Ovary (tissue), 9 donors: ENCODE measurements around the gene MRPL55. TPM values are rescaled to one million over a fixed set of nuclear protein-coding genes. Genes with fewer than 3 reads are reported as not detected.

Experiments used
- DNase-seq, 5 donors: peaks; one replicate each; pipeline ENCODE4 v3.0.0-alpha.2; 2019 to 2020
- H3K27ac ChIP-seq, 2 donors: fragments of 200-600 bp; one replicate each; pipeline versions ENCODE4 v1.5.1 to v1.8.0; 2019 to 2022
- H3K27me3 ChIP-seq: fragments of 200-600 bp; one replicate; pipeline ENCODE4 v1.8.0; 2022
- H3K36me3 ChIP-seq: fragments of 200-600 bp; sonication (generic); one replicate; pipeline ENCODE4 v1.5.1; 2019
- H3K4me1 ChIP-seq: one replicate; pipeline ENCODE4 v1.8.1; 2013; ENCODE audit warnings: mild to moderate bottlenecking, moderate library complexity; ENCODE audit not compliant: insufficient read depth
- H3K4me3 ChIP-seq: fragments of 200-600 bp; sonication (generic); one replicate; pipeline ENCODE4 v1.5.1; 2017
- H3K9me3 ChIP-seq, 2 donors: fragments of 200-600 bp in 1 of 2; sonication (generic) in 1 of 2; one replicate each; pipeline versions ENCODE4 v1.5.1 to v1.8.1; 2013 to 2019; ENCODE audit warnings: mild to moderate bottlenecking in 1 of 2, moderate library complexity in 1 of 2
- EP300 ChIP-seq: sonication (generic); formaldehyde crosslinking; IDR thresholded peaks from one replicate; pipeline ENCODE4 v1.6.1; 2017; ENCODE audit warnings: antibody characterized with exemption
- POLR2A ChIP-seq: fragments of 450-650 bp; IDR thresholded peaks from one replicate; pipeline ENCODE4 v1.6.1; 2017; ENCODE audit warnings: antibody characterized with exemption, mild to moderate bottlenecking, moderate library complexity
- WGBS, 3 donors: extraction: QIAGEN DNeasy Blood & Tissue Kit in 1 of 3; methylation state at CpG; one replicate each; pipeline versions ENCODE4 v1.1.5 to v1.1.7; 2013 to 2017; 5-methylcytosine and 5-hydroxymethylcytosine counted together
- intact Hi-C, 4 donors: fragments of 100-400 bp; cut with DNase I; formaldehyde crosslinking; loops; one replicate each; pipeline versions ENCODE4 v1.11.0 to v1.15.1; 2022 to 2023
- polyA plus RNA-seq, 2 donors: library from polyadenylated mRNA; stranded (reverse); fragments of 200-250 nt in 1 of 2; fragments of 350-450 nt in 1 of 2; fragmentation: Illumina TruSeq in 1 of 2; extraction: RNeasy Lipid Tissue Mini Kit (QIAGEN cat#74804) in 1 of 2; gene quantifications; one replicate each; pipeline ENCODE4 v1.2.3, GENCODE V29; 2013 to 2014
- total RNA-seq, 7 donors: library from RNA; depleted of rRNA in 2 of 7; stranded (reverse); fragments of >200 nt in 2 of 7; fragmentation: NEBNext Ultra II Directional in 3 of 7; extraction: Animal tissue kit (Norgen Biotek cat#: 25700) in 3 of 7; gene quantifications; one replicate each; pipeline versions ENCODE4 v1.1.0 to v1.2.4, GENCODE V29; 2016 to 2023
- TF ChIP-seq, protein P1 (sequence below), 3 donors: fragments of 450-650 bp in 2 of 3; fragments of 200-600 bp in 1 of 3; IDR thresholded peaks; one replicate each; pipeline versions ENCODE4 v1.5.1 to v1.8.0; 2016 to 2022; ENCODE audit warnings: antibody characterized with exemption in 3 of 3, mild to moderate bottlenecking in 1 of 3
- donor health status: DM: no; HTN: no; CAD: no; lungs with moderate emphysema.
- donor health status: DM: no; HTN: no; CAD: no.
- donor health status: Bipolar disorder and iron deficiency.
- donor health status: DM: yes; HTN: yes; CAD: no.
- donor health status: DM: no; HTN: no; CAD: no.
- donor health status: DM: yes; HTN: yes; CAD: no.

The MRPL55 gene
- total and polyA plus RNA-seq, 9 donors, result 14.6 to 98.5 (median 43.3) TPM

GRCh38 chr1:228093050-228093906 lies 15.8 kb downstream of the MRPL55 start:
- H3K36me3 ChIP-seq, result no peaks in the 10 kb centered on the region
- peaks cover 22% of the 10 kb centered on the region for H3K4me1 ChIP-seq
- 94 to 97% (median 95%) methylated on average over 20 of the region's 20 CpGs for WGBS, 3 donors
- no peaks in the 10 kb centered on the region for H3K9me3 ChIP-seq
- no peak overlapping the region for H3K4me3 ChIP-seq
- TF ChIP-seq, protein P1, sequence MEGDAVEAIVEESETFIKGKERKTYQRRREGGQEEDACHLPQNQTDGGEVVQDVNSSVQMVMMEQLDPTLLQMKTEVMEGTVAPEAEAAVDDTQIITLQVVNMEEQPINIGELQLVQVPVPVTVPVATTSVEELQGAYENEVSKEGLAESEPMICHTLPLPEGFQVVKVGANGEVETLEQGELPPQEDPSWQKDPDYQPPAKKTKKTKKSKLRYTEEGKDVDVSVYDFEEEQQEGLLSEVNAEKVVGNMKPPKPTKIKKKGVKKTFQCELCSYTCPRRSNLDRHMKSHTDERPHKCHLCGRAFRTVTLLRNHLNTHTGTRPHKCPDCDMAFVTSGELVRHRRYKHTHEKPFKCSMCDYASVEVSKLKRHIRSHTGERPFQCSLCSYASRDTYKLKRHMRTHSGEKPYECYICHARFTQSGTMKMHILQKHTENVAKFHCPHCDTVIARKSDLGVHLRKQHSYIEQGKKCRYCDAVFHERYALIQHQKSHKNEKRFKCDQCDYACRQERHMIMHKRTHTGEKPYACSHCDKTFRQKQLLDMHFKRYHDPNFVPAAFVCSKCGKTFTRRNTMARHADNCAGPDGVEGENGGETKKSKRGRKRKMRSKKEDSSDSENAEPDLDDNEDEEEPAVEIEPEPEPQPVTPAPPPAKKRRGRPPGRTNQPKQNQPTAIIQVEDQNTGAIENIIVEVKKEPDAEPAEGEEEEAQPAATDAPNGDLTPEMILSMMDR (IDR thresholded peaks at IDR 0.05), result no peak
- no peak for TF ChIP-seq EP300
- no peak for TF ChIP-seq POLR2A
- H3K27me3 ChIP-seq, result no peaks in the 10 kb centered on the region
- DNase-seq, result peak in 2 of 5 donors; percentile 12 to 17
- intact Hi-C loops, result no loop called here
- H3K27ac ChIP-seq, result no peak overlapping the region

- Histone ChIP-seq H3K36me3 (no peaks in the 10 kb centered on the region), H3K27me3 (no peaks in the 10 kb centered on the region), H3K4me1 (peaks cover 28% of the 10 kb centered on the region), H3K9me3 (no peaks in the 10 kb centered on the region), H3K4me3 (no peak overlapping the region), H3K27ac (no peak overlapping the region)
- peak in 1 of 5 donors; percentile 7 for DNase-seq
- WGBS, 3 donors, result 88 to 95% (median 88%) methylated on average over 11 of the region's 11 CpGs
- intact Hi-C loops, result no loop called here
- TF ChIP-seq POLR2A (no peak), EP300 (no peak)
These were observed 16.6 kb downstream of the MRPL55 start for GRCh38 chr1:228092342-228093049.

DNA sequence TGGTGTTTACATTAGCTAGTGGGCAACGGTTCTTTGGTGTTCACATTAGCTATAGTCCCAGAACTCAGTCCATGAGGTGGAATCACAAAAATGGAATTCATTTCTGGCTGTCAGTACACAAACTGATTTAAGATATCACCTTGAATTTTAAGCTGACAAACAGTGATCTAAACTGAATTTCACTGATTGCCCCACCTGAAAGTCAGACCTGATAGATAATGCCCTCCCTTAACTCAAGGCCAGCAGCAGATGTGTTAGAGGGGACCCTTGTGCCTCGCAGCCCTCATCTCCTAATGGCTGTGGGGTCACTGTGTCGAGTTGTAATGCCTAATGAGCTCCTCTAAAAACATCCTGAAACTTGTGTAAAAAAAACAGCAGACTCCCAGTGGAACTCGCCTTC lies 18.0 kb downstream of the MRPL55 start:
- Histone ChIP-seq H3K4me1 (peaks cover 33% of the 10 kb centered on the region), H3K27me3 (no peaks in the 10 kb centered on the region), H3K36me3 (no peaks in the 10 kb centered on the region), H3K4me3 (no peak overlapping the region), H3K27ac (no peak overlapping the region), H3K9me3 (no peaks in the 10 kb centered on the region)
- 47 to 55% (median 52%) methylated on average over 4 of the region's 4 CpGs for WGBS, 3 donors
- intact Hi-C loops, result no loop called here
- no peak for TF ChIP-seq EP300
- TF ChIP-seq POLR2A, result no peak
- TF ChIP-seq, protein P1 (IDR thresholded peaks at IDR 0.05), result no peak
- no peak for DNase-seq

DNA sequence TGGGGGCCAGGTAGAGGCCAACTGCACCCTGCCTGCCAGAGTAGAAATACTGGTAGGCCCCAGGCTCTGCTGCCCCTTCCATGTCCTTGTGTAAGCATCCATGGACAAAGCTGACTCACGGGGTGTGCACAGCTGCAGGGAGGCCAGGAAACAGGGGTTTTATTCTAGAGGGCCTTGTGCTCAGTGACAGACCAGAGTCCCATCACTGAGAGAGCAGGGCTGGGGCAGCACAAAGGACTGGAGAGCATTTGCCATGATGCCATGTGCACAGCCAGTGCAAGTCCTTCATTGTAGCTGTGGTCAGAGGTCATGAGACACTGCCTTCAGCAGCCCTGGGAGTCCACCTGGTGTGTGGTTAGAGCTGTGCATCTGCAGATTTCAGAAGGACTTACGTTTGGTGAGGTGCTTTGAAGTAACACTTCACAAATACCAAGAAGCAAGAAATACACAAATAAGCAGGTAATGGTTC lies 18.5 kb downstream of the MRPL55 start:
- 15 to 33% (median 25%) methylated on average over 2 of the region's 2 CpGs for WGBS, 3 donors
- no peaks in the 10 kb centered on the region for H3K36me3 ChIP-seq
- H3K27me3 ChIP-seq, result no peaks in the 10 kb centered on the region
- no peak overlapping the region for H3K27ac ChIP-seq
- no peak overlapping the region for H3K4me3 ChIP-seq
- peak in 3 of 5 donors; percentile 8 to 25 (median 8) for DNase-seq
- TF ChIP-seq POLR2A (no peak), EP300 (no peak)
- TF ChIP-seq, protein P1 (IDR thresholded peaks at IDR 0.05), result no peak
- H3K9me3 ChIP-seq, result no peaks in the 10 kb centered on the region
- intact Hi-C loops, result no loop called here
- peaks cover 37% of the 10 kb centered on the region for H3K4me1 ChIP-seq
